ENCODE data around the gene NOC4L.

NOC4L gene

GRCh38 chr12:132187646-132188450, 43.6 kb downstream of the NOC4L start:
- CTCF ChIA-PET, result no interaction called here
- POLR2A ChIA-PET, result no interaction called here
- TF ChIP-seq, protein P1, sequence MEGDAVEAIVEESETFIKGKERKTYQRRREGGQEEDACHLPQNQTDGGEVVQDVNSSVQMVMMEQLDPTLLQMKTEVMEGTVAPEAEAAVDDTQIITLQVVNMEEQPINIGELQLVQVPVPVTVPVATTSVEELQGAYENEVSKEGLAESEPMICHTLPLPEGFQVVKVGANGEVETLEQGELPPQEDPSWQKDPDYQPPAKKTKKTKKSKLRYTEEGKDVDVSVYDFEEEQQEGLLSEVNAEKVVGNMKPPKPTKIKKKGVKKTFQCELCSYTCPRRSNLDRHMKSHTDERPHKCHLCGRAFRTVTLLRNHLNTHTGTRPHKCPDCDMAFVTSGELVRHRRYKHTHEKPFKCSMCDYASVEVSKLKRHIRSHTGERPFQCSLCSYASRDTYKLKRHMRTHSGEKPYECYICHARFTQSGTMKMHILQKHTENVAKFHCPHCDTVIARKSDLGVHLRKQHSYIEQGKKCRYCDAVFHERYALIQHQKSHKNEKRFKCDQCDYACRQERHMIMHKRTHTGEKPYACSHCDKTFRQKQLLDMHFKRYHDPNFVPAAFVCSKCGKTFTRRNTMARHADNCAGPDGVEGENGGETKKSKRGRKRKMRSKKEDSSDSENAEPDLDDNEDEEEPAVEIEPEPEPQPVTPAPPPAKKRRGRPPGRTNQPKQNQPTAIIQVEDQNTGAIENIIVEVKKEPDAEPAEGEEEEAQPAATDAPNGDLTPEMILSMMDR (IDR thresholded peaks at IDR 0.05; ENCODE audit: insufficient read depth, low read length, missing control alignments), result no peak
- no peak for DNase-seq (ENCODE audit: low read depth, low spot score)
- H3K4me3 ChIP-seq (ENCODE audit: low read depth, low read length), result no peak overlapping the region

GRCh38 chr12:132188451-132188901, 44.2 kb downstream of the NOC4L start:
- TF ChIP-seq, protein P1 (IDR thresholded peaks at IDR 0.05; ENCODE audit: insufficient read depth, low read length, missing control alignments), result no peak
- ChIA-PET POLR2A (no interaction called here), CTCF (no interaction called here)
- no peak for DNase-seq (ENCODE audit: low read depth, low spot score)
- H3K4me3 ChIP-seq (ENCODE audit: low read depth, low read length), result no peak overlapping the region

- peak overlapping the region; percentile 61 for H3K4me3 ChIP-seq (ENCODE audit: low read depth, low read length)
- TF ChIP-seq, protein P1 (IDR thresholded peaks at IDR 0.05; ENCODE audit: insufficient read depth, low read length, missing control alignments), result no peak
- ChIA-PET CTCF (interaction anchor here (1.2 kb wide), 1 partner anchor 35 kb away, joined by 5 read pairs; no protein-coding TSS in a partner anchor), POLR2A (no interaction called here)
- no peak for DNase-seq (ENCODE audit: low read depth, low spot score)
Measured at GRCh38 chr12:132188916-132189325, 44.7 kb downstream of the NOC4L start.

DNA sequence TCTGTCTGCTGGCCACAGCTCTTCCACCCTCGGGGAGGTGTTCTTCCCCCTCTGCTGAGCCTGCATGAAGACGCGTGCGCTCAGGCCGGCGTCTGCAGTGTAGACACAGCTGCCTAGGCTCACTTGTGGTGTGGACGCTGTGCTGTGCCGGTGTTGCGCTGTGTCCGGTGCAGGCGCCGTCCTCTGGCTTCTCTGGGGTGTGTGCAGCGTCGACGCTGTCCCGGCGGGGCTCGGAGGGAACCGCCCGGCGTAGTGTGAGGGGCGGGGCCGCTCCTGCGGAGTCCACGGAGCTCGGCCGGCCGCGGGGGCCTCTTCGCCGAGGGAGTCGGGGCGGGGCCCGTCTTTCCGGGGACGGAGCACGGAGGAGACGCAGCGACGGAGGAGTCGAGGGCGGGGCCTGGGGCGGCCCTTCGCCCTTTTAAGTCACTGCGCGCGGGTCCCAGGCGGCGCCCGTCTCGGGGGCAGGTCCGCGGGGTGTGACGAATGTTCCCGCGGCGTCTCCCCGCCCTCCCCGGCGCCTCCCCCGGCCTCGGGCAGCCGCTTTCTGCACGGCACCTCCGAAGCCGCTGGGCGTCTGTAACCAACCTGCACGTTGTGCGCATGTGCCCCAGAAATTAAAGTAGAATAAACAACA, 45.2 kb downstream of the NOC4L start:
- ChIA-PET CTCF (interaction anchor here (1.2 kb wide), 1 partner anchor 36 kb away, joined by 5 read pairs; no protein-coding TSS in a partner anchor), POLR2A (no interaction called here)
- peak; percentile 14 for DNase-seq (ENCODE audit: low read depth, low spot score)
- TF ChIP-seq, protein P1 (IDR thresholded peaks at IDR 0.05; ENCODE audit: insufficient read depth, low read length, missing control alignments), result no peak
- peak overlapping the region; percentile 61 for H3K4me3 ChIP-seq (ENCODE audit: low read depth, low read length)

- ChIA-PET POLR2A (no interaction called here), CTCF (interaction anchor here (1.2 kb wide), 1 partner anchor 36 kb away, joined by 5 read pairs; no protein-coding TSS in a partner anchor)
- DNase-seq (ENCODE audit: low read depth, low spot score), result no peak
- peak overlapping the region; percentile 61 for H3K4me3 ChIP-seq (ENCODE audit: low read depth, low read length)
- TF ChIP-seq, protein P1 (IDR thresholded peaks at IDR 0.05; ENCODE audit: insufficient read depth, low read length, missing control alignments), result no peak
Measured at GRCh38 chr12:132190012-132190755, 45.9 kb downstream of the NOC4L start.
